ENCODE results near the gene SORCS2. TPM values are rescaled to one million over a fixed set of nuclear protein-coding genes. Genes with fewer than 3 reads are reported as not detected.

Gene SORCS2
- total RNA-seq, 1 donor from 2014 or later = 5.2 TPM

DNA sequence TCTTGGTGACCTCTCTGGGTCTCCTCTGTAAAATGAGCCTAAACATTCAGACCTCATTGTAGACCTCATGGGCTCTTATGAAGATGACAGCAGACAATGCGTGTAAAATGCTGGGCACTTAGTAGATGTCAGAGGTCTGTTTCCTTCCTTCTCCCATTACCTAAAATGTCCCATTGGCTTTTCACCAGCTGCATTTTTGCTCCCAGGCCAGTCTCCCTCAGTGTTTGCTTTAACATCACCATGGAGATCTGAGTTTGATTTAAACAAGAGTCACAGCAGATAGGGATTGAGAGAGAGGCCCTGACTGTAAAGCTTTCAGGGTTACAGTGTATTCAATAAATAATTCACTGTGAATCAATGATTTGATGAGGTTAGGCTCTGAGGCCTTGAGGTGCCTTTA is 218.1 kb downstream of the SORCS2 start:
- Histone ChIP-seq H3K27ac (no peak overlapping the region), H3K4me2 (no peak overlapping the region), H3K79me2 (ENCODE audit: low read depth) (no peaks in the 10 kb centered on the region), H3F3A (ENCODE audit: low read depth) (no peaks in the 10 kb centered on the region), H3K4me3 (no peak overlapping the region), H3K9me3 (ENCODE audit: low read depth) (peaks cover 16% of the 10 kb centered on the region), H3K9ac (no peak overlapping the region), H3K4me1 (peaks cover 20% of the 10 kb centered on the region), H3K27me3 (no peaks in the 10 kb centered on the region), H4K20me1 (ENCODE audit: low read depth) (no peaks in the 10 kb centered on the region), H2AFZ (replicated peaks) (no peak overlapping the region), H3K36me3 (peaks cover 6% of the 10 kb centered on the region)
- no peak for DNase-seq (ENCODE audit: low spot score)
- no peak for TF ChIP-seq EZH2phosphoT487 (IDR thresholded peaks at IDR 0.05)
- no peak for TF ChIP-seq EZH2 (IDR thresholded peaks at IDR 0.05)
- Mint-ChIP-seq H3K36me3 (no peaks in the 10 kb centered on the region), H3K27ac (peak overlapping the region; percentile 46), H3K4me1 (peaks cover 13% of the 10 kb centered on the region), H3K27me3 (ENCODE audit: insufficient read depth, low read depth) (peaks cover 5% of the 10 kb centered on the region), H3K4me3 (no peak overlapping the region), H3K9me3 (peaks cover 30% of the 10 kb centered on the region)

DNA sequence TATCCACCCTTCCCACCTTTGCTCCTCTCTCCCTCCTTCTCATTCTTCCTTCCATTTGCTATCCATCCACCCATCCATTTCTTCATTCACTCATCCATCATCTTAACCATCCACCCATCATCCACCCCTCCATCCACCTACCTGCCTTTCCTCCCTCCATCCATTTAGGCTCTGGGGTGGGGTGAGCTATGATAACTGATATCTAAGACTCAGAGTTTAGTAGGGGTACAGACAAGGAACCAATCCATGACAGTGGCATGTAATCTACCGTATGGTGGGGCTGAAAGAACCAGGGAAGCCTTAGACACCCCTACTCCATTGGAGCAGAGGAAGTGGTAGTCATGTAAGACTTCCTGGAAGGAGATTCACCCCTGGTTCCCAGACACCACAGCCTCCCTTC is 219.2 kb downstream of the SORCS2 start:
- Mint-ChIP-seq H3K4me1 (peaks cover 19% of the 10 kb centered on the region), H3K9me3 (peaks cover 22% of the 10 kb centered on the region), H3K27me3 (ENCODE audit: insufficient read depth, low read depth) (peaks cover 5% of the 10 kb centered on the region), H3K27ac (no peak overlapping the region), H3K4me3 (no peak overlapping the region), H3K36me3 (no peaks in the 10 kb centered on the region)
- peaks cover 15% of the 10 kb centered on the region for H3K9me3 ChIP-seq (ENCODE audit: low read depth)
- TF ChIP-seq EZH2phosphoT487 (IDR thresholded peaks at IDR 0.05) = no peak
- TF ChIP-seq, protein P1, sequence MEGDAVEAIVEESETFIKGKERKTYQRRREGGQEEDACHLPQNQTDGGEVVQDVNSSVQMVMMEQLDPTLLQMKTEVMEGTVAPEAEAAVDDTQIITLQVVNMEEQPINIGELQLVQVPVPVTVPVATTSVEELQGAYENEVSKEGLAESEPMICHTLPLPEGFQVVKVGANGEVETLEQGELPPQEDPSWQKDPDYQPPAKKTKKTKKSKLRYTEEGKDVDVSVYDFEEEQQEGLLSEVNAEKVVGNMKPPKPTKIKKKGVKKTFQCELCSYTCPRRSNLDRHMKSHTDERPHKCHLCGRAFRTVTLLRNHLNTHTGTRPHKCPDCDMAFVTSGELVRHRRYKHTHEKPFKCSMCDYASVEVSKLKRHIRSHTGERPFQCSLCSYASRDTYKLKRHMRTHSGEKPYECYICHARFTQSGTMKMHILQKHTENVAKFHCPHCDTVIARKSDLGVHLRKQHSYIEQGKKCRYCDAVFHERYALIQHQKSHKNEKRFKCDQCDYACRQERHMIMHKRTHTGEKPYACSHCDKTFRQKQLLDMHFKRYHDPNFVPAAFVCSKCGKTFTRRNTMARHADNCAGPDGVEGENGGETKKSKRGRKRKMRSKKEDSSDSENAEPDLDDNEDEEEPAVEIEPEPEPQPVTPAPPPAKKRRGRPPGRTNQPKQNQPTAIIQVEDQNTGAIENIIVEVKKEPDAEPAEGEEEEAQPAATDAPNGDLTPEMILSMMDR (IDR thresholded peaks at IDR 0.05) = no peak
- TF ChIP-seq EZH2 (IDR thresholded peaks at IDR 0.05) = no peak
- DNase-seq (ENCODE audit: low spot score) = no peak
- H3K27me3 ChIP-seq = no peaks in the 10 kb centered on the region
- peaks cover 6% of the 10 kb centered on the region for H3K36me3 ChIP-seq
- H3K79me2 ChIP-seq (ENCODE audit: low read depth) = no peaks in the 10 kb centered on the region
- peaks cover 21% of the 10 kb centered on the region for H3K4me1 ChIP-seq
- H4K20me1 ChIP-seq (ENCODE audit: low read depth) = no peaks in the 10 kb centered on the region
- no peaks in the 10 kb centered on the region for H3F3A ChIP-seq (ENCODE audit: low read depth)
- H3K4me2 ChIP-seq = no peak overlapping the region
- no peak overlapping the region for H3K4me3 ChIP-seq
- H3K9ac ChIP-seq = no peak overlapping the region
- no peak overlapping the region for H2AFZ ChIP-seq (replicated peaks)
- no peak overlapping the region for H3K27ac ChIP-seq

DNA sequence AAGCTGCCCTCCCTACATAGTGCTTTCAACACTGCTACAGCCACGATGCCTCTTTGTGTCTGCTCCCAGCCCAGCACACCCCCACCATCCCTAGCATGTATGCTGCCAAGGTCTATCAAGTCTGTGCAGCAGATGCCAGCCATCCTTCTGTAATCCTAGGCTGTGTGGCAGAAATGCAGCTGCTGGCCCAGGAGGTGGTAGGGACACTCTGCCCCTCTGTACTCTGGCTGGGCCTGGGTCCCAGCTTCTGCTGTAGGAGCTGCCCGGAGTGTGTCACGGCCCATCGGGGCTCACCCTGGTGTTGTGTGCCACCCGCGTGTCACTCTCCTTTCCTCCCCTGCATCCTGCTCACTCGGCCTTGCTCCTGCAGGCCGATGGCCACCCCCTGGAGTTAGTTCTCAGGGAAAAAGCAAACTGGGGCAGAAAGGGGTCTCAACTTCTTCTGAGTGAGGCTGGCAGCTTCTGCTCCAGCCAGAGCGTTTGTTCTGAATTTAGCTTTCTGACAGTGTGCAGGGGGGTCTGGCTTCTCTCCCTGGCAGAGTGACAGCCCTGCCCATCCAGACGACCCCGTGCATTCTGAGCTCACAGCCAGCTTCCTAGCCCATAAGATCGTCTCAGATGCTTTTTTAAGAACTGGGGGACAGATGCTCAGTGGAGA is 219.7 kb downstream of the SORCS2 start:
- Mint-ChIP-seq H3K27me3 (ENCODE audit: insufficient read depth, low read depth) (peaks cover 8% of the 10 kb centered on the region), H3K4me3 (no peak overlapping the region), H3K9me3 (peaks cover 19% of the 10 kb centered on the region), H3K27ac (no peak overlapping the region), H3K36me3 (no peaks in the 10 kb centered on the region), H3K4me1 (peaks cover 22% of the 10 kb centered on the region)
- no peaks in the 10 kb centered on the region for H3F3A ChIP-seq (ENCODE audit: low read depth)
- H3K27ac ChIP-seq = no peak overlapping the region
- DNase-seq (ENCODE audit: low spot score) = no peak
- H3K36me3 ChIP-seq = peaks cover 6% of the 10 kb centered on the region
- no peaks in the 10 kb centered on the region for H3K27me3 ChIP-seq
- no peak overlapping the region for H3K9ac ChIP-seq
- H3K9me3 ChIP-seq (ENCODE audit: low read depth) = peaks cover 14% of the 10 kb centered on the region
- no peak overlapping the region for H3K4me2 ChIP-seq
- H3K4me3 ChIP-seq = no peak overlapping the region
- H2AFZ ChIP-seq (replicated peaks) = no peak overlapping the region
- no peaks in the 10 kb centered on the region for H3K79me2 ChIP-seq (ENCODE audit: low read depth)
- peaks cover 21% of the 10 kb centered on the region for H3K4me1 ChIP-seq
- TF ChIP-seq, protein P1 (IDR thresholded peaks at IDR 0.05) = no peak
- TF ChIP-seq EZH2 (IDR thresholded peaks at IDR 0.05) (no peak), EZH2phosphoT487 (IDR thresholded peaks at IDR 0.05) (no peak)
- no peaks in the 10 kb centered on the region for H4K20me1 ChIP-seq (ENCODE audit: low read depth)

DNA sequence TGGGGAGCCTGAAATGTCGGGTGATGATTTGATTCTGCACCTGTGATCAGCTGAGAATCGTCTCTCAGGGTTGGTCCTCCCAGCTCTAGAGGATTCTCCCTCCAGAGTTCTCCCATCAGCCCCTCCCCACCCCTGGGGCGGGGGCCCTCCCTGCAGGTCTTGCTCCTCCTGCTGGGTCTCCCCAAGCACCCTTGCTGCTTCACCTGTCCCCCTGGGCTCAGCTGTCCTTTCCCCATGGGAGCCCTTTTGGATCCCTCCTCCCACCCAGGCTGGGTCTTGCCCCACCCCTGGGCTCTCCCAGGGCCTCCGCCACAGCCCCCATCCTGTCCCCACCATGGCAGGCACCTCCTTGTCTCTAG is 220.2 kb downstream of the SORCS2 start:
- H2AFZ ChIP-seq (replicated peaks) = no peak overlapping the region
- Mint-ChIP-seq H3K9me3 (peaks cover 15% of the 10 kb centered on the region), H3K27ac (no peak overlapping the region), H3K4me3 (no peak overlapping the region), H3K27me3 (ENCODE audit: insufficient read depth, low read depth) (peaks cover 12% of the 10 kb centered on the region), H3K36me3 (no peaks in the 10 kb centered on the region), H3K4me1 (peaks cover 24% of the 10 kb centered on the region)
- peaks cover 9% of the 10 kb centered on the region for H3K9me3 ChIP-seq (ENCODE audit: low read depth)
- H3F3A ChIP-seq (ENCODE audit: low read depth) = no peaks in the 10 kb centered on the region
- TF ChIP-seq, protein P1 (IDR thresholded peaks at IDR 0.05) = no peak
- TF ChIP-seq EZH2 (IDR thresholded peaks at IDR 0.05) = no peak
- no peak for TF ChIP-seq EZH2phosphoT487 (IDR thresholded peaks at IDR 0.05)
- no peaks in the 10 kb centered on the region for H3K27me3 ChIP-seq
- H3K79me2 ChIP-seq (ENCODE audit: low read depth) = no peaks in the 10 kb centered on the region
- H3K36me3 ChIP-seq = peaks cover 6% of the 10 kb centered on the region
- no peaks in the 10 kb centered on the region for H4K20me1 ChIP-seq (ENCODE audit: low read depth)
- no peak overlapping the region for H3K9ac ChIP-seq
- H3K4me3 ChIP-seq = no peak overlapping the region
- H3K4me2 ChIP-seq = no peak overlapping the region
- no peak for DNase-seq (ENCODE audit: low spot score)
- H3K27ac ChIP-seq = no peak overlapping the region
- H3K4me1 ChIP-seq = peaks cover 21% of the 10 kb centered on the region

Data from neural progenitor cell (in vitro differentiated cells).